Stomach (tissue), 9 donors: ENCODE results near the gene LACTB. TPM values are rescaled to one million over a fixed set of nuclear protein-coding genes. Genes with fewer than 3 reads are reported as not detected.

Source experiments
- DNase-seq, 2 donors: peaks; one replicate each; pipeline versions ENCODE4 v3.0.0 to v3.0.0-alpha.2; 2013 to 2019
- H3K27ac ChIP-seq, 5 donors: fragments of 200-600 bp in 4 of 5; sonication (generic) in 4 of 5; one replicate each; pipeline ENCODE4 v1.5.1; 2013 to 2019; ENCODE audit warnings: mild to moderate bottlenecking in 1 of 5, moderate library complexity in 1 of 5
- H3K27me3 ChIP-seq, 3 donors: fragments of 200-600 bp; sonication (generic); one replicate each; pipeline ENCODE4 v1.5.1; 2017 to 2019; ENCODE audit warnings: mixed run types in 1 of 3
- H3K36me3 ChIP-seq, 4 donors: fragments of 200-600 bp; sonication (generic); 1 replicate in 3 of 4; 2 replicates in 1 of 4; pipeline ENCODE4 v1.5.1; 2016 to 2019
- H3K4me1 ChIP-seq, 4 donors: fragments of 200-600 bp; sonication (generic); one replicate each; pipeline ENCODE4 v1.5.1; 2016 to 2019
- H3K4me3 ChIP-seq, 4 donors: fragments of 200-600 bp; sonication (generic) in 3 of 4; one replicate each; pipeline ENCODE4 v1.5.1; 2016 to 2019; ENCODE audit warnings: mild to moderate bottlenecking in 1 of 4
- H3K9me3 ChIP-seq, 4 donors: fragments of 200-600 bp; sonication (generic); one replicate each; pipeline ENCODE4 v1.5.1; 2016 to 2019
- CTCF ChIP-seq, 7 experiments: fragments of 450-650 bp in 4 of 7; fragments of 200-600 bp in 3 of 7; sonication (generic) in 3 of 7; IDR thresholded peaks; one replicate each; pipeline ENCODE4 v1.5.1; 2016 to 2019; ENCODE audit warnings: antibody characterized with exemption in 7 of 7, control low read depth in 2 of 7, mild to moderate bottlenecking in 1 of 7
- EP300 ChIP-seq: sonication (generic); formaldehyde crosslinking; IDR thresholded peaks from one replicate; pipeline ENCODE4 v1.6.1; 2017; ENCODE audit warnings: antibody characterized with exemption
- POLR2A ChIP-seq, 4 donors: fragments of 450-650 bp; IDR thresholded peaks; one replicate each; pipeline ENCODE4 v1.6.1; 2016; ENCODE audit warnings: antibody characterized with exemption in 4 of 4, control low read depth in 2 of 4, mild to moderate bottlenecking in 1 of 4, moderate library complexity in 1 of 4
- POLR2AphosphoS5 ChIP-seq, 3 donors: sonication (generic); formaldehyde crosslinking; IDR thresholded peaks; one replicate each; pipeline ENCODE4 v1.6.1; 2016; ENCODE audit warnings: antibody characterized with exemption in 3 of 3
- WGBS, 5 donors: extraction: QIAGEN DNeasy Blood & Tissue Kit in 3 of 5; methylation state at CpG; one replicate each; pipeline versions ENCODE4 v1.1.5 to v1.1.7; 2013 to 2018; 5-methylcytosine and 5-hydroxymethylcytosine counted together
- intact Hi-C: fragments of 100-400 bp; cut with DNase I; formaldehyde crosslinking; loops from one replicate; pipeline ENCODE4 v1.15.1; 2023; ENCODE audit warnings: low total_unique reads
- polyA plus RNA-seq, 3 donors: library from polyadenylated mRNA; stranded (reverse); fragments of 200-250 nt; gene quantifications; one replicate each; pipeline ENCODE4 v1.2.3, GENCODE V29; 2013
- total RNA-seq, 5 donors: library from RNA; depleted of rRNA; stranded (reverse); fragments of >200 nt; gene quantifications; one replicate each; pipeline versions ENCODE4 v1.1.0 to v1.2.3, GENCODE V29; 2014 to 2016
- donor health status: healthy with polysubstance abuse.
- donor health status: Bipolar disorder and iron deficiency.
- donor health status: healthy.

LACTB gene
- total and polyA plus RNA-seq, 8 donors: 1.2 to 30.8 (median 11.1) TPM

GRCh38 chr15:63145426-63145825, 23.8 kb downstream of the LACTB start:
- intact Hi-C loops: no loop called here
- H3K4me1 ChIP-seq: no peaks in the 10 kb centered on the region
- H3K27ac ChIP-seq: no peak overlapping the region
- 85 to 94% (median 90%) methylated on average over 2 of the region's 2 CpGs for WGBS, 5 donors
- no peak overlapping the region for H3K4me3 ChIP-seq
- H3K9me3 ChIP-seq: no peaks in the 10 kb centered on the region
- DNase-seq: no peak
- H3K36me3 ChIP-seq: peaks cover 11 to 53% (median 48%) of the 10 kb centered on the region in 4 donors
- TF ChIP-seq POLR2A (IDR thresholded peaks at IDR 0.05) (no peak), POLR2AphosphoS5 (IDR thresholded peaks at IDR 0.05) (no peak), CTCF (IDR thresholded peaks at IDR 0.05) (no peak), EP300 (no peak)
- H3K27me3 ChIP-seq: no peaks in the 10 kb centered on the region

- intact Hi-C loops: no loop called here
- peak in 1 of 2 donors; percentile 30 for DNase-seq
- Histone ChIP-seq H3K4me1 (no peaks in the 10 kb centered on the region), H3K4me3 (no peak overlapping the region), H3K27me3 (no peaks in the 10 kb centered on the region), H3K36me3 (peaks cover 11 to 57% (median 53%) of the 10 kb centered on the region in 4 donors), H3K9me3 (no peaks in the 10 kb centered on the region), H3K27ac (no peak overlapping the region)
- TF ChIP-seq EP300 (no peak), POLR2A (IDR thresholded peaks at IDR 0.05) (no peak), POLR2AphosphoS5 (IDR thresholded peaks at IDR 0.05) (no peak), CTCF (IDR thresholded peaks at IDR 0.05) (no peak)
- WGBS, 5 donors: 64 to 70% (median 68%) methylated on average over 3 of the region's 3 CpGs
These were observed 25.0 kb downstream of the LACTB start for GRCh38 chr15:63146684-63147083.

GRCh38 chr15:63151665-63152064, 30.0 kb downstream of the LACTB start:
- 81 to 97% (median 84%) methylated on average over 1 of the region's 1 CpG for WGBS, 5 donors
- no peak overlapping the region for H3K27ac ChIP-seq
- H3K4me3 ChIP-seq: no peak overlapping the region
- TF ChIP-seq POLR2AphosphoS5 (IDR thresholded peaks at IDR 0.05): no peak
- no peak for TF ChIP-seq CTCF (IDR thresholded peaks at IDR 0.05)
- TF ChIP-seq POLR2A (IDR thresholded peaks at IDR 0.05): no peak
- TF ChIP-seq EP300: no peak
- peaks cover 29 to 82% (median 73%) of the 10 kb centered on the region in 4 donors for H3K36me3 ChIP-seq
- no peak for DNase-seq
- intact Hi-C loops: no loop called here
- H3K4me1 ChIP-seq: peaks cover 6 to 28% (median 17%) of the 10 kb centered on the region in 4 donors
- H3K9me3 ChIP-seq: no peaks in the 10 kb centered on the region
- H3K27me3 ChIP-seq: no peaks in the 10 kb centered on the region

GRCh38 chr15:63155486-63155885, 33.8 kb downstream of the LACTB start:
- Histone ChIP-seq H3K27me3 (no peaks in the 10 kb centered on the region), H3K27ac (no peak overlapping the region), H3K4me3 (peak overlapping the region in 3 of 4 donors; percentile 78 to 84 (median 83)), H3K9me3 (no peaks in the 10 kb centered on the region), H3K4me1 (peaks cover 12 to 35% (median 22%) of the 10 kb centered on the region in 4 donors), H3K36me3 (peaks cover 18 to 48% (median 46%) of the 10 kb centered on the region in 4 donors)
- no peak for TF ChIP-seq EP300
- TF ChIP-seq CTCF (IDR thresholded peaks at IDR 0.05): no peak
- no peak for TF ChIP-seq POLR2AphosphoS5 (IDR thresholded peaks at IDR 0.05)
- TF ChIP-seq POLR2A (IDR thresholded peaks at IDR 0.05): no peak
- DNase-seq: no peak
- intact Hi-C loops: no loop called here
- WGBS, 5 donors: 60 to 70% (median 68%) methylated on average over 3 of the region's 3 CpGs
